GM18873 (cell line): ENCODE data around the gene ATP9A.
"Not testable (repeated sequence)": the region's sequence is repeated elsewhere in the genome, so short reads cannot be mapped to it uniquely, and the experiment has no call there.

Source experiments
- ATAC-seq: cut with Tn5 transposase; IDR thresholded peaks from one replicate; pipeline ENCODE4 v1.9.1; 2021; ENCODE audit warnings: mild to moderate bottlenecking, moderate library complexity, moderate number of reproducible peaks; ENCODE audit not compliant: unreplicated experiment, low FRiP score

Gene ATP9A

GRCh38 chr20:51767867-51768758 lies at the start of gene ATP9A:
Gene ATP9A, minus strand, starts transcription at chr20:51768390. Its CDS starts 21 bp downstream, at chr20:51768369.
- no peak for ATAC-seq

GRCh38 chr20:51816856-51817255 lies 48.7 kb upstream of the ATP9A start:
- not testable (repeated sequence) for ATAC-seq

- no peak for ATAC-seq
These were observed 47.3 kb upstream of the ATP9A start for GRCh38 chr20:51815383-51816076.

- ATAC-seq, result no peak
These were observed 44.7 kb upstream of the ATP9A start for GRCh38 chr20:51812861-51813260.

- ATAC-seq, result no peak
These were observed 43.4 kb upstream of the ATP9A start for GRCh38 chr20:51811514-51812128.

GRCh38 chr20:51811042-51811355 lies 42.8 kb upstream of the ATP9A start:
- no peak for ATAC-seq

- ATAC-seq, result no peak
These were observed 42.2 kb upstream of the ATP9A start for GRCh38 chr20:51810155-51811041.

- no peak for ATAC-seq
These were observed 39.6 kb upstream of the ATP9A start for GRCh38 chr20:51807720-51808250.

GRCh38 chr20:51804754-51805153 lies 36.6 kb upstream of the ATP9A start:
- no peak for ATAC-seq

GRCh38 chr20:51803148-51803854 lies 35.1 kb upstream of the ATP9A start:
- no peak for ATAC-seq

GRCh38 chr20:51802170-51802751 lies 34.1 kb upstream of the ATP9A start, which contains the start of gene SALL4:
Gene SALL4, minus strand, starts transcription at chr20:51802521. Its CDS starts 113 bp downstream, at chr20:51802408.
- ATAC-seq, result no peak

GRCh38 chr20:51801823-51802123 lies 33.6 kb upstream of the ATP9A start:
- ATAC-seq, result no peak

GRCh38 chr20:51801122-51801822 lies 33.1 kb upstream of the ATP9A start:
- ATAC-seq, result no peak

GRCh38 chr20:51800872-51801121 lies 32.6 kb upstream of the ATP9A start:
- no peak for ATAC-seq

- no peak for ATAC-seq
These were observed 32.1 kb upstream of the ATP9A start for GRCh38 chr20:51800060-51800871.

- ATAC-seq, result no peak
These were observed 31.2 kb upstream of the ATP9A start for GRCh38 chr20:51799401-51799860.

GRCh38 chr20:51797357-51798025 lies 29.3 kb upstream of the ATP9A start:
- ATAC-seq, result no peak
